Measurements from ENCODE around the gene SLC24A4. TPM values are rescaled to one million over a fixed set of nuclear protein-coding genes. Genes with fewer than 3 reads are reported as not detected.

Gene SLC24A4
- total and polyA plus RNA-seq, 5 donors, result 0.48 to 0.56 (median 0.50) TPM

- DNase-seq (no peak), ATAC-seq (no peak)
- no peaks in the 10 kb centered on the region for H3K9me3 ChIP-seq (ENCODE audit: control insufficient read depth, low read length)
- intact Hi-C loops (cut with DNase I), result no loop called here
- no peaks in the 10 kb centered on the region for H3K27me3 ChIP-seq (ENCODE audit: control insufficient read depth, insufficient read depth)
- H3K27ac ChIP-seq (ENCODE audit: low read length), result no peak overlapping the region
- peaks cover 5% of the 10 kb centered on the region for H3K4me1 ChIP-seq (ENCODE audit: control insufficient read depth, insufficient read depth, low read length)
- 90% methylated on average over 10 of the region's 10 CpGs for WGBS
- no peak overlapping the region for H3K4me3 ChIP-seq (ENCODE audit: low read length)
Measured at GRCh38 chr14:92493024-92493423, 170.1 kb downstream of the SLC24A4 start.

DNA sequence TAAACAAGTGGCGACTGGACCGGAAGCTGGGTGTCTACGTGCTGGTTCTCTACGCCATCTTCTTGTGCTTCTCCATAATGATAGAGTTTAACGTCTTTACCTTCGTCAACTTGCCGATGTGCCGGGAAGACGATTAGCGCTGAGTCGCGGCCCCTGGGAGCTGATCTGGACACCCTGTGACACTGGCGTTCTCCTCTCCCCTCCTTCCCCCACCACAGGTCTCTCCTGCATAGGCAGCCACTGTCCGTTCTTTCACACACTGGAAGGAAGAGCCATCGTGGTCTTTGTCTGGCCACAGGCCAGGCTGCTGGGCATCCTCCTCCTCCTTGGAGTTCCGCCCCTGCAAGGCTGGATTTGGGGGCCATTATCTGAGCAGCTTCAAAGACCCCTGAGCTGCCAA is 170.5 kb downstream of the SLC24A4 start:
- H3K9me3 ChIP-seq (ENCODE audit: control insufficient read depth, low read length), result no peaks in the 10 kb centered on the region
- H3K27ac ChIP-seq (ENCODE audit: low read length), result no peak overlapping the region
- 87% methylated on average over 16 of the region's 16 CpGs for WGBS
- H3K4me3 ChIP-seq (ENCODE audit: low read length), result no peak overlapping the region
- no peaks in the 10 kb centered on the region for H3K27me3 ChIP-seq (ENCODE audit: control insufficient read depth, insufficient read depth)
- peak in 1 of 3 donors; percentile 42 for DNase-seq
- H3K4me1 ChIP-seq (ENCODE audit: control insufficient read depth, insufficient read depth, low read length), result peaks cover 5% of the 10 kb centered on the region
- intact Hi-C loops (cut with DNase I), result no loop called here
- no peak for ATAC-seq

DNA sequence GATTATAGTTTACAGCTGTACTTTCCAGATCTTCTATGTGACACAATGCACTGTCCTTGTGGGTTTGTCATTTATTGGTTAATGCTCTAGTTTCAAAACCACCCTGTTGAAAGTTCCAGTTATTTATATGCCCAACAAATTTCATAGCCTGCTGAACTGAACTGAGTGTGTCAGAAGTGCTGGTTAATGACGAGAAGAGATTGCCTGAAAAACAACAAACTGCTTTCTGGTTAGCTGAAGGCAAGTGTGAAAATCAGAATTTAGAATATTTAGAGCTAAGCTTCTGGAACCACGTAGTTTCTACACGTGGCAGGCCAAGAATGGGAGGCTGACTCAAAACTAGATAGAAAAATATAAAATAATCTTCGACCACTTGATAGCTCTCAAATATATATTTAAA is 171.5 kb downstream of the SLC24A4 start:
- Histone ChIP-seq H3K27me3 (ENCODE audit: control insufficient read depth, insufficient read depth) (no peaks in the 10 kb centered on the region), H3K4me1 (ENCODE audit: control insufficient read depth, insufficient read depth, low read length) (peaks cover 5% of the 10 kb centered on the region), H3K4me3 (ENCODE audit: low read length) (no peak overlapping the region), H3K9me3 (ENCODE audit: control insufficient read depth, low read length) (no peaks in the 10 kb centered on the region), H3K27ac (ENCODE audit: low read length) (no peak overlapping the region)
- 78% methylated on average over 4 of the region's 4 CpGs for WGBS
- DNase-seq (no peak), ATAC-seq (no peak)
- intact Hi-C loops (cut with DNase I), result no loop called here

DNA sequence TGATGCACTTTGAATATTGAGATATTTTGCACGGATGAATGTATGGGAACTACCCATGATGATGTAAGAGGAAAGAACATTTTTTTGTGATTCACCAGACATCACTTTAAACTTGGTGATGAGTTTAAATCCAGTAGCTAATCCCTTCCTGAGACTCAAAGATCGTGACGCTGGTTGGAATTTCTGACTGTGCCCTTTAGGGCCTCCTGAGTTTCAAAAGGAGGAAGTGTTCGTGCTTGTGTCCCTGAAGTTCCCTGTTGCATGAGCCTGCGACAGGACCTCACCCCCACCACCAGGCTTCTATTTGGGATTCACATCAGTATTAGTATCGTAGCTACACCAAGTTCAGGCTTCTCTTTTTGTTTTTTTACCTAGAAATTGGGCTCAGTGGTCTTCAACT is 172.1 kb downstream of the SLC24A4 start:
- peak in 1 of 3 donors; percentile 45 for DNase-seq
- 67% methylated on average over 6 of the region's 6 CpGs for WGBS

DNA sequence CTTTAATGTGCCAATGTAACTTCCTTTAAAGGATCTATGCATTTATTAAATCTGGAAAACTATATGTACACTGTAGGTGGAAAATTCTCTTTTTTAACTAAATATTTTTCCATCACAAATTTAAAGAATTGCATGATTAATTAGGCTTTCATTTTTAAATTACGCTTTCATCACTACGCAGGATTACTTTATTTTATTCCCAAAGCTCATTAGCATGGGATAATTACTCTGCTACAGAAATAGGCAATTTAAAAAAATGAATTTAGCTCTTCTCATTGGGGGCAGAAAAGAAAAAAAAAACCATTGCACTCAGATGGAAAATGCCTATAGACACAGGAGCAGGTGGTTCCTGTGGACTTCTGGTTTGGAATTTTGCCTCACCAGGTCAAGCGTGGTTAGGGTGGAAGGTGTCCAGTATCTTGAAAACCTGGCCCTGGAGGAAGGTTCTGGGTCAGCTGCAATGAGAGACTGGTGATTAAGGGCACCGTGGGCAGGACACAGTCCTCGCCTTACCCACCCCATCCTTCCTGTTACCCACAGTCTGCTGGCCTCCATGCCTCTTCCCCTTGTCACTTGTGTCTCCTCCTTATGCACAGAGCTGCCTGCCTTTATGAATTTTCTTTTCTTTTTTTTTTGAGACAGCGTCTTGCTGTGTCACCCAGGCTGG is 173.4 kb downstream of the SLC24A4 start:
- Histone ChIP-seq H3K4me3 (ENCODE audit: low read length) (no peak overlapping the region), H3K9me3 (ENCODE audit: control insufficient read depth, low read length) (no peaks in the 10 kb centered on the region), H3K27me3 (ENCODE audit: control insufficient read depth, insufficient read depth) (no peaks in the 10 kb centered on the region), H3K27ac (ENCODE audit: low read length) (no peak overlapping the region), H3K4me1 (ENCODE audit: control insufficient read depth, insufficient read depth, low read length) (peaks cover 3% of the 10 kb centered on the region)
- ATAC-seq (no peak), DNase-seq (no peak)
- 82% methylated on average over 6 of the region's 6 CpGs for WGBS
- intact Hi-C loops (cut with DNase I), result no loop called here

More for the DNA sequence above, 172.1 kb downstream of the SLC24A4 start:
- H3K4me3 ChIP-seq (ENCODE audit: low read length), result no peak overlapping the region
- no peaks in the 10 kb centered on the region for H3K27me3 ChIP-seq (ENCODE audit: control insufficient read depth, insufficient read depth)
- ATAC-seq, result no peak
- no peaks in the 10 kb centered on the region for H3K9me3 ChIP-seq (ENCODE audit: control insufficient read depth, low read length)
- peaks cover 5% of the 10 kb centered on the region for H3K4me1 ChIP-seq (ENCODE audit: control insufficient read depth, insufficient read depth, low read length)
- H3K27ac ChIP-seq (ENCODE audit: low read length), result no peak overlapping the region
- intact Hi-C loops (cut with DNase I), result no loop called here

DNA sequence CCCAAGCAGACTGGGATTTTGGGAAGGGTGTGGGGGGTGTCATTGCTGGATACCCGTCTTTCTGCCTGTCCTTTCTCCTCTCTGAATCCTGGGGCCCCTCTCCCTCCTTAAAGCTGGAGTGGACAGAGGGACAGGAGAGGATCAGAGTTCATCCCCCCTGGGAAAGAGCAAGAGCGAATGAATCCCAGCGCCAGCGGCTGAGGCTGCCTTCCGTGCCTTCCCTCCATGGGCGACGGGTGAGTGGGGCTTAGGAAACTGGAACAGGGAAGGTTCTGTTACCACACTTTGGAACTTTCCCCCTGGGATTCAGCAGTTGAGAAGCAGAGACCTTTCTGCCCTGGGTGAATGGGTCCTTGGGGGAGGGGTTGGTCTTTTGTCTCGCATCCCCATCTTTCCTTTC is 174.4 kb downstream of the SLC24A4 start:
- intact Hi-C loops (cut with DNase I), result no loop called here
- H3K9me3 ChIP-seq (ENCODE audit: control insufficient read depth, low read length), result no peaks in the 10 kb centered on the region
- H3K4me1 ChIP-seq (ENCODE audit: control insufficient read depth, insufficient read depth, low read length), result peaks cover 1% of the 10 kb centered on the region
- peak in 1 of 3 donors; percentile 43 for DNase-seq
- H3K27ac ChIP-seq (ENCODE audit: low read length), result no peak overlapping the region
- ATAC-seq, result no peak
- 96% methylated on average over 8 of the region's 8 CpGs for WGBS
- H3K4me3 ChIP-seq (ENCODE audit: low read length), result no peak overlapping the region
- no peaks in the 10 kb centered on the region for H3K27me3 ChIP-seq (ENCODE audit: control insufficient read depth, insufficient read depth)

DNA sequence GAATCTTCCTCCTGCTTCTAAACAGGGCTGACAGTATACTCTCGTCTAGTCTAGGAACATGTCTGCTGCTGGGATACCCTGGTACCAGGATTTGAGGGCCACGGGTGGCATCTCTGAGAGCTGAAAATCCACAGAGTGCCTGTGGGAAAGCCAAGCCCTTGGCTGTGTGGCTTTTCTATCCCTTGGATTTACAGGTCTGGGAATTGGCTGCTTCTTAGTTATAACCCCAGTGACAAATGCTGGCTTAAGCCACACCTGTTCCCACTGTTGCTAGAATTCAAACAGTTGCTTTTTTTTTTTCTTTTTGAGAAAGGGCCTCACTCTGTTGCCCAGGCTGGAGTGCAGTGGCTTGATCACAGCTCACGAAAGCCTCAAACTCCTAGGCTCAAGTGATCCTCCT is 176.3 kb downstream of the SLC24A4 start:
- Histone ChIP-seq H3K4me1 (ENCODE audit: control insufficient read depth, insufficient read depth, low read length) (peaks cover 4% of the 10 kb centered on the region), H3K27me3 (ENCODE audit: control insufficient read depth, insufficient read depth) (no peaks in the 10 kb centered on the region)
- 93% methylated on average over 3 of the region's 3 CpGs for whole genome bisulfite sequencing

GRCh38 chr14:92500491-92500941 is 177.6 kb downstream of the SLC24A4 start:
- Histone ChIP-seq H3K27me3 (ENCODE audit: control insufficient read depth, insufficient read depth) (no peaks in the 10 kb centered on the region), H3K4me1 (ENCODE audit: control insufficient read depth, insufficient read depth, low read length) (peaks cover 4% of the 10 kb centered on the region), H3K9me3 (ENCODE audit: control insufficient read depth, low read length) (no peaks in the 10 kb centered on the region), H3K27ac (ENCODE audit: low read length) (no peak overlapping the region), H3K4me3 (ENCODE audit: low read length) (no peak overlapping the region)
- DNase-seq (peak; percentile 74 to 86 (median 82)), ATAC-seq (peak; percentile 65 to 67)
- WGBS, result 76% methylated on average over 6 of the region's 6 CpGs
- intact Hi-C loops (cut with DNase I), result no loop called here

More for the DNA sequence above, 176.3 kb downstream of the SLC24A4 start:
- Histone ChIP-seq H3K4me3 (ENCODE audit: low read length) (no peak overlapping the region), H3K9me3 (ENCODE audit: control insufficient read depth, low read length) (no peaks in the 10 kb centered on the region), H3K27ac (ENCODE audit: low read length) (no peak overlapping the region)
- no peak for DNase-seq
- intact Hi-C loops (cut with DNase I), result no loop called here
- ATAC-seq, result no peak

GRCh38 chr14:92501891-92502351 is 179.0 kb downstream of the SLC24A4 start:
- Histone ChIP-seq H3K27me3 (ENCODE audit: control insufficient read depth, insufficient read depth) (no peaks in the 10 kb centered on the region), H3K4me3 (ENCODE audit: low read length) (no peak overlapping the region), H3K4me1 (ENCODE audit: control insufficient read depth, insufficient read depth, low read length) (peaks cover 4% of the 10 kb centered on the region), H3K9me3 (ENCODE audit: control insufficient read depth, low read length) (no peaks in the 10 kb centered on the region), H3K27ac (ENCODE audit: low read length) (no peak overlapping the region)
- 81% methylated on average over 5 of the region's 5 CpGs for WGBS
- intact Hi-C loops (cut with DNase I), result no loop called here
- ATAC-seq, result no peak
- no peak for DNase-seq

DNA sequence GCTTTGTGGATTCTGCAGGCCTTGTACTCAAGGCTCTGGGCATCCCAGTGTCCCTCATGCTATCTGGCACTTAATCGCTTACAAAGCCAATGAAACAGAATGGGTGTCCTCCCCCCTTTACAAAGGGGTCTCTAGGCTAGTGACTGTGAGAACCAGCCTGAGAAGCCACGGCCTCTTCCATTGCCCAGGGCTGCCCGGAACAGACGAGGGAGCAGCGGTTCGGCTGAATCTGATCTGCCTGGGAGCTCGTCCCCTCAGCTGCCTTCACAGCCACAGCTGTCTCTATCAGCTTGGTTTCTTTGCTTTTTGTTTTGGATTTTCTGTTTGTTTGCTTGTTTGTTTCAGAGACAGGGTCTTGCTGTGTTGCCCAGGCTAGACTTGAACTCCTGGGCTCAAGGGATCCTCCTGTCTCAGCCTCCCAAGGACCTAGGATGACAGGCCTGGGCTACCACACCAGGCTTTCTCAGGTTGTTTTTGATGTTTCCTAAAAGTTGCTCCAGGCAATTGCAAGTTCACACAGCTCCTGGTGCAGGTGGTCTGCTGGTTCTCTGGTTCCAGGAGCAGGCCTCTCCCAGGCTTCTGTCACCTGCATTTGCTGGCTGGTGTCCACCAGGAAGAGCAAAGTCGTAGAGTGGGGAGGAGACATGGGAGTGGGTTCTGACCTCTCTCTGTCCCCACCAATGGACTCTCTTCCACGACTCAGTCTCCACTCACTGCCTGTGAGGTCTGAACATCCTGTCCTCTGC is 179.7 kb downstream of the SLC24A4 start:
- no peak for ATAC-seq
- no peak for DNase-seq
- no peaks in the 10 kb centered on the region for H3K27me3 ChIP-seq (ENCODE audit: control insufficient read depth, insufficient read depth)
- 89% methylated on average over 9 of the region's 9 CpGs for WGBS
- no peaks in the 10 kb centered on the region for H3K9me3 ChIP-seq (ENCODE audit: control insufficient read depth, low read length)
- intact Hi-C loops (cut with DNase I), result no loop called here
- peaks cover 4% of the 10 kb centered on the region for H3K4me1 ChIP-seq (ENCODE audit: control insufficient read depth, insufficient read depth, low read length)
- no peak overlapping the region for H3K27ac ChIP-seq (ENCODE audit: low read length)
- H3K4me3 ChIP-seq (ENCODE audit: low read length), result no peak overlapping the region

DNA sequence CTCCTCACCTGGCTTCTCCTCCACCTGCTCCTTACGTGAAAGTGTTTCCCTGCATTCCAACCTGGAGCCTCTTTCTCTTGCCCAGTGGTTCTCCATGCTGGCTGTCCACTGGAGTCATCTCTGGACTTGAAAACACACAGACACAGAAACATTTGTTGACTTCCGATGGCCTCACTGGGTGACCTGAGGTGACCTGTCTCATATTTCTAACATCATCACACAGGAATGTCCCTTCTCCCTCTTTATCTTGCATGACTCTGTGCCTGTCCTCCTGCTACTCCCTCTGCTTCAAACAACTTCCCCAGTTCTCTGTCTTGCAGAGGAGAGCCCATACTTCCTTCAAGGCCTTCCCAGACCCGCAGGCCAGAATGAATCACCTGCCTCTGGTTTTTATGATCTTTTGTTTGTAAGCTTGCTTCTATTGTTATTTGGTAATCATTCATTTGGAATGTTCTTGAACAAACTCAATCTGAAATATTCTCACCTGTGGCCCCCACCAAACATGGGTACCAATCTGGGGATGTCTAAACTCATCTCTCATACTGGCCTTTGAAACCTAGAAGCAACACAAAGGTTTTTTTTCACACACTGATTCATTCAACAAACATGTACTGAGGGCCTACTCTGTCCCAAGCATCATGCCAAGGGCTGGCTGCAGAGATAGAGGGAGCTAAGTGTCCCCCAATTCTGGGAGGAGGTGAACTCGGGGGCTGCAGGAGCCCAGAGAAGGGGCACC is 181.0 kb downstream of the SLC24A4 start:
- WGBS, result 56% methylated on average over 4 of the region's 4 CpGs
- ATAC-seq (peak; percentile 13 to 25), DNase-seq (no peak)
- Histone ChIP-seq H3K4me3 (ENCODE audit: low read length) (no peak overlapping the region), H3K9me3 (ENCODE audit: control insufficient read depth, low read length) (no peaks in the 10 kb centered on the region), H3K27ac (ENCODE audit: low read length) (no peak overlapping the region), H3K27me3 (ENCODE audit: control insufficient read depth, insufficient read depth) (no peaks in the 10 kb centered on the region), H3K4me1 (ENCODE audit: control insufficient read depth, insufficient read depth, low read length) (peaks cover 4% of the 10 kb centered on the region)
- intact Hi-C loops (cut with DNase I), result no loop called here
